Dedifferentiated amniotic fluid mesenchymal stem cell (primary cell): ENCODE results near the gene SLCO2A1.
"Not testable (repeated sequence)": the region's sequence is repeated elsewhere in the genome, so short reads cannot be mapped to it uniquely, and the experiment has no call there.

Source experiments
- DNase-seq: peaks from one replicate; pipeline ENCODE4 v3.0.0-alpha.2; 2016; ENCODE audit errors: extremely low spot score

Gene SLCO2A1

DNA sequence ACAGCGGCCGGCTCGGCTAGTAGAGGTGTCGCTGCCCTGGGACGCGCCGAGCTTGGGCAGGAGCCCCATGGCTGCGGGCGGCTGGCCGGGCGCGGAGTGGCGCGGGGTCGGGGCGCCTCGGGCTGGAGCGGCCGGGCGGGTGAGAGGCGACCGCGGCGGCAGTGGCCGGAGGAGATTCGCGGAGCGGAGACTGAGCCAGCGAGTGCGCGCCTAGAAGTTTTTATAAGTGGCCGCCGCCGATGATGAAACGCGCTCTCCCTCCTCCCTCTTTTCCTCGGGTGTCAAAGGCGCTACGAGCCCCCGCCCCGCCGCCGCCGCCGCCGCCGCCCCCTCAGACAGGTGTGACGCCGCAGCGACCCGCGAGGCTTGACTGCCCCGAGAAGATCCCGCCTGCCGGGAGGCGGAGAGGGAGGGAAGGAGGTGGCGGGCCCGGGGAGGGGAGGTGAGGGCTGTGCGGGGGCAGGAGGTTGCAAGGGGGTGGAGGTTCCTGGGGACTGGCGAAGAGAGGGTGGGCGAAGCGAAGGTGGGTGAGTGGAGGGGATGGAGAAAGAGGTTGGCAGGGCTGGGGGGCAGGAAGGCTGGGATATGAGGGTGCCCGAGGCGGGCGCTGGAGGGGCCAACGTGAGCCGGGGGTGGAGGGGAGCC, at the start of gene SLCO2A1:
TSS of gene SLCO2A1 (minus strand) at position 192 of the 645 bp plus-strand sequence. CDS start at position 69, 123 bp downstream.
- DNase-seq = no peak

GRCh38 chr3:134079111-134079547, 49.4 kb upstream of the SLCO2A1 start:
- no peak for DNase-seq

- no peak for DNase-seq
These were observed 48.6 kb upstream of the SLCO2A1 start for GRCh38 chr3:134078169-134078831.

- no peak for DNase-seq
These were observed 48.0 kb upstream of the SLCO2A1 start for GRCh38 chr3:134077649-134078161.

GRCh38 chr3:134076851-134077250, 47.1 kb upstream of the SLCO2A1 start:
- no peak for DNase-seq

GRCh38 chr3:134075846-134076245, 46.1 kb upstream of the SLCO2A1 start:
- no peak for DNase-seq

DNA sequence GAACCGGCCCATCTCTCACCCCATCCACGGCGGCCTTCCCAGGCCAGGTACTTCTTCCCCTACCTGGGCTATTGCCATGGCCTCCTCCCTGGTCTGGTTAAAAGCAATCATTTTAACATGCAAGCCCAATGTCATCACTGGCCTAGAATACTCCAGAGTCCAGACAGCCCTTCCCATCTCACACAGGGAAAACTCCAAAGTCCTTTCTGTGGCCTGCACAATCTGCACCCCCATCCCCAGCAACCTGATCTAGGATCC, 45.8 kb upstream of the SLCO2A1 start:
- no peak for DNase-seq

DNA sequence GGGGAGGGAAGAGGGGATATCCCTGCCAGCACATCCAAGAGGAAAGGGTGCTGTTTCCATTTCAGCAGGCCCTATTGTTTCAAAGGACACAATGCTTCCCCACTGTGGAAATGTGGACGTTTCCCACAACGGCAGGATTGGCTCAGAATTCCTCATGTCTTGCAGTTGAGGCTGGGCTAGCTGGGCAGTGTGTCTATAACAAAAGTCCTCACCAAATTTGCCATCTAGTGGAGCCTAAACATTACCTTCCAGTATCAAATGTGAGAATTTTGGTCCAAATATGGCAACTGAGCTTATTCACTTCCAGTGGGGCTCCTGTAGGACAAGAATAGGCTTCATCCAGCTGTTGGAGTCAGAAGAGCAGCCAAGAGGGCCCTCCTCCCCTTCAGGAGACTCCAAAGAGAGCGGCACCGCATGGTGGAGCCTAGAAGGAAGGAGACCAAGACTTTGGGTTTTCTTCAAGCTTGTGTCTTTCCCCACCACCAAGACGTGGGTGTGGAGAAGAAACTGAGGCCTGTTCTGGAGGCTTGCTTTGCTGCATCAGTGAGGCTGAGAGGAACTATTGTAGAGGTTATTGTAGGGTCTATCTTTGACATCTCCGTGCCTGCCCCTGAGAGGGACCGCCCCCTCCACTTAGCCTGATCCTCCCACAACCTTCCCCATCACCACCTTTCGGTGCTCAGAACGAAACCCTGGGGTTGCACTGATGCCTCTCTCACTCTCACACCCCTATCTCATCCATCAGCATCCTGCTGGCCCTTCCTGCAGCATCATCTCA, 45.3 kb upstream of the SLCO2A1 start:
- DNase-seq = no peak

DNA sequence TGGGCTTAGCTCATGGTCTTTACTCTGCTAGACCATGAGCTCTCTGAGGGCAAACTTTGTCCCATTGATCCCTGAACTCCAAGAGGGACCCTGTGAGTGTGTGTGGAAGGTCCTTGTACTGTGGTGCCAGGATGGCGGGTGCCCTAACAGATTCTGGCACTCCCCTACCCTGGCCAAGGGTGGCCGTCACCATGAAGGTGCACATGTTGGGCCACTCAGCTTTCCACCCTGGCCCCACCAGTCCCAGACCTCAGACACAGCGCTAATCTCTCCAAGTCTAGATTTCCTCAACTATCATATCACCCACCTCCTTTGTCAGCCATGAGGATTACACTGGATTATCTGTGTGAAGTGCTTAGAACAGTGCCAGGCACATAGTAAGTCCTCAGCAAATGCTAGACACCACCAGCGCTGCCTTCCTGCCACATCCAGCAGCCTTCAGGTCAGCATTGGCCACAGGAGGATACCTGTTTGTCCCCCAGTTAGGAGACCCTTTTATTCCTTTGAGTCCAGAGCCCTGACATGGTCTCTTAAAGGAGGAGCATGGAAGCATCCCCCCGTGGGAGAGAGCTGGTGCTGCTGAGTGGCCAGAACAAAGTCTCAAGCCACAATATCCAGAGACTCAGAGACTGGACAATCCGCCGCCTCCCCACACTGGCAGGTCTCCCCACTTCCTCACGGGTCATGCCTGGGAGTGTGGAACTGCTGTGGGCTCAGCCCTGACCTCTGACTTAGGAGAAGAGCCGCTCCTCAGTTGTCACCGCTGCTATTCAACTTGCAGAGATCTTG, 44.5 kb upstream of the SLCO2A1 start:
- DNase-seq = no peak

DNA sequence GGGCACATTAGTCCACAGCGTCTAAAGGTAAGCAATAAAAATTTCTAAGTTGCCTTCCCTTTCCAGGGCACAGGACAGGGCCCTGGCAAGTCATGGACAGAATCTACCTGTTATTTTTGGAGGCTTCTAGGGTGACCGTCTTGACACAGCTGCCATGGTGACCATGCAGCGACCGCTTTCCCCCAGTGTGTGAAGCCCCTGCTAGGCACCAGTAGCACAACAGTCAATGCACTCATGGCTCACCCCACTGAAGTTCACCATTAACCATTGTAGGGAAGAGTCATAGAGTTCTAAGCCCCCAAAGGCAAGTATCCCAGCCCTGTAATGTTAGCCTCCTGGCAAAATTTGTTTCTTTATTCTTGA, 43.8 kb upstream of the SLCO2A1 start:
- DNase-seq = no peak

- DNase-seq = no peak
These were observed 43.3 kb upstream of the SLCO2A1 start for GRCh38 chr3:134072881-134073582.

- not testable (repeated sequence) for DNase-seq
These were observed 40.6 kb upstream of the SLCO2A1 start for GRCh38 chr3:134070281-134070680.

DNA sequence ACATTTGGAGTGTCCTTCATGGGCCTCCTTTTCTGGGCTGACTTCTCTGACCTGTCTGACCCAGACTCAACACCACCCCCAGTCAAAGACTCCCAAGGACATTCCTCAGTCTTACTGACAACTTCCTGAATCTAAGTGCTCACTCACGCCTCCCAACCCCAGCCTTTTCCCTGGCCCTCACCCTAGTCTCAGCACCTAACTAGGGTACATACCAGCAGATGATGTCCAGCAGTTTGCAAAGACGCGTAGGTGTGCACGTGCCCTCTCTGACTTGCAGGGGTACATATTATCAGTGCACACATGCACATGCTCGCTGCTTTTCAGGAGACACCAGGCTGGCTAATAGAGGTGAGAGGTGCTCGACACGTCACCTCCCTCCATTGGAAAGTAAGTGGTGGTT, 38.7 kb upstream of the SLCO2A1 start:
- DNase-seq = no peak

DNA sequence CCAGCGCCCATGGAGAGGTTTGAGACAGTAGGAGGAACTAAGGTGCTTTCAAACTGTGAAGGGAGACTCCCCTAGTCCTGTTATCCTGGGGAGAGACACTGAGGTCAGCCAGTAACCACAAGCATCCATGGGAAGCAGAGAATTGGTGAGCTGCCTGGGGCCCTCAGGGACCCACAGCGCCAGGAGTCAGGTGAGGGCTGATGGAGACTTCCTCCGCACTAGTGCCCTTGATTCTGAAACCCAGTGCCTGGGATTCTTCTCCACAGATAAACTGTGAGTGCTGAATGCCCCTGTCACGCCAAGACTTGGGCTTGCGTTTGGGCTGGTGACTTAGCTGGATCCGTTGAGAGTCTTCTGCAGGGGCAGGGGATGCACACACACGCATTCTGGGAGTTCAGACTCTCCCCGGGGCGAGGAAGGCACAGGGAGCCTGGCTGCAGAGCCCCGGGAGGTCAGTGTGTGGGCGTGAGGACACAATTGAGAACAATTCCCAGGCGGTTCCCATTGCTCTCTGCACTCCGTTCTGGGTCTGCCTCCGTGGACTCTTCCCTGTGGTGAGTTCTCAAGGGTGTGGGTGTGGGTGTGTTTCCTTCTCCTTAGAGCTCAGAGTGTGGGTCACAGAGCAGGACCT, 37.9 kb upstream of the SLCO2A1 start:
- DNase-seq = no peak

DNA sequence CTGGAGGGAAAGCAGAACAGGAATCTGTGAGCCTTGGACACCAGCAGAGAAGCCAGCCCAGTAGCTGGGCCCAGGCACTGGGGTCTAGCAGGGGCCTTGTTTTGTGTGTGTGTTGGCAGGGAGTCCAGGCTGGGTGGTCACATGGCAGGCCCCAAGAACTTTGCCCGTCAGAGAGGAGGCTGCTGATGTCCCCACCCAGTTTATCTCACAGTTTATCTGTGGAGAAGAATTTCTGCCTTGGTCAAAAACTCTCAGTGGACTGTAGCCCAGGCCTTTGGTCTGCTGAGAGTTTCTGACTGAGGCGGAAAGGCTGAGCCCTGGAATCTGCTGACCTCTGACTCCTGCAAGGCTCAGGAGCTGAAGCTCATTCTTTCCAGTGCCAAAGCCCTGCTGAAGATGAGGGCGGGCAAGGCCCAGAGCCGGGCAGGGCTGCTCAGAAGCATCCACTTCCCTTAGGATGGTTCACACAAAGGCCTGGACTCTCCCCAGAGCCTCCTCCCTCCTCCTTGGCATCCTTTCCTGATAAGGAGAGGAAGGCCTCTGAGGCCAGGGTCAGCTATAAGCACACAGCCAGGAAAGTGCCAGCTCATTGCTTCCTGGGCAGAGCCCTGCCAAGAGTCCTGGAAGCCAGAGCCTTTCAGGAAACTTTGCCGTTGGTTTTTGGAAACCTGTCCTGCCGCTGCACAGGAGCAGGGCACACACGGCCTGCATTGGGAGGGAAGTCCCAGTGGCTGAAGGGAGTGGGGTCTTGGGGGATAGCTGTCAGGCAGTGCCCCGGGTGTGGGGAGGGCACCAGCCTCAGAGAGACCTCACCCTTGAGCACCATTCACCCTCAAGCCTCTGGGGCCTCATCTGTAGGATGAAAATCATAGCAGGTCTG, 37.2 kb upstream of the SLCO2A1 start:
- DNase-seq = no peak

DNA sequence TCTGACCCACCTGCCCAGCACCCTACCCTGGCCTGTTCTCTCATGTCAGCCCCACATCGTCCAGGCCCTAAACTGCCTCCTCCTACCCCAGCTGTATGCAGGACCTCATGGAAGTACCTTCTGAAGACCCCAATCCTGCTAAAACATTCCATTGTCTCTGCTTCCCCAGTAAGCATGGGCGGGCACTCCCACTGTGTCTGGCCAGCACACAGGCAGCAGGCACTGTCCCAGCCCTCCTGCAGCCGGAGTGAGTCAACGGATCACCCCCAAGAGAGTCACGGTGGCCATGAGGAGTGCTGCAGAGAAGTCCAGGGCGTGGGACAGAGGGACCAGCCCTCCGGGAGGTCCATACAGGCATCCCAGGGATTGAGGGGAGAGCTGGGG, 36.4 kb upstream of the SLCO2A1 start:
- no peak for DNase-seq

DNA sequence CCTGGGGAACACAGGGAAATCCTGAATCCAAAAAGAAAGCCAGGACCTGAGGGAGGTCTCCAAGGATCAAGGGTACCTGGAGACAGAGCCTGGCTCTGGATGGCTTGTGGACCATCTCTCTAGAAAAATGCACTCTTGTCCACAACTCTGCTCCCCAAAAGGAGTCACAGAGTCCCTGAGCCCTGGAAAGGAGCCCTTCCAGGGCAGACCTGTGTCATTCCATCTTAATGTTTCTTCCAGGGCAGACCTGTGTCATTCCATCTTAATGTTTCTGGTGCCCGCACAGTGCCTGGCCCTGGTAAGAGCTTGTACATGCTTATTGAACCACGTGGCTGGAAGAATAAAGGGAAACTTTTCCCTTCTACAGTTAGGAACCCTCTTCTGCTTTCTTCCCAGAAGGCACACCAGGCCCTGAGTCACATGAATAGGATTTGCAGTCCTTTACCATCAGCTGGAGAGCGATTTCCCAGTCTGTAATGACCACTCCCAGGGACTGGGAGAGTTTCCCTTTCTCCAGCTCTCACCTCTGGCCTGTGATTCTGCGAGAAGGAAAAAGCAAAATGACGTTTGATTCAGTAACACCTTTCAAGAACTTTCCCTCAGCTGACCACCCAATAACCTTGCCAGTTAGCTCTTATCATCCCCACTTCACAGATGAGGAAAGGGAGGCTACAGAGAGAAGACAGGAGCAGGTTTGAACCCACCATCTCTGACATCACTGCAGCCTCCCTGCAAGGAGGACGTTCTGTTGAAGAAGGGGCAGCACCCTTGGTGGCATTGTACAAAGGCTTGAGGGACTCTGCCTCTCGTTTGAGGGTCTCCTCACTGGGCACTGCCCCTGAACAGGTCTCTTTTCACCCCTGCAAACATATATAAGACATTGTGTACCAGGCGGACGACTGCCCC, 35.8 kb upstream of the SLCO2A1 start:
- no peak for DNase-seq

GRCh38 chr3:134064081-134064480, 34.4 kb upstream of the SLCO2A1 start:
- no peak for DNase-seq

GRCh38 chr3:134061401-134061800, 31.7 kb upstream of the SLCO2A1 start:
- DNase-seq = no peak
